ENCODE results near the gene NEFH.
"Not testable (repeated sequence)": the region's sequence is repeated elsewhere in the genome, so short reads cannot be mapped to it uniquely, and the experiment has no call there.

NEFH gene, protein sequence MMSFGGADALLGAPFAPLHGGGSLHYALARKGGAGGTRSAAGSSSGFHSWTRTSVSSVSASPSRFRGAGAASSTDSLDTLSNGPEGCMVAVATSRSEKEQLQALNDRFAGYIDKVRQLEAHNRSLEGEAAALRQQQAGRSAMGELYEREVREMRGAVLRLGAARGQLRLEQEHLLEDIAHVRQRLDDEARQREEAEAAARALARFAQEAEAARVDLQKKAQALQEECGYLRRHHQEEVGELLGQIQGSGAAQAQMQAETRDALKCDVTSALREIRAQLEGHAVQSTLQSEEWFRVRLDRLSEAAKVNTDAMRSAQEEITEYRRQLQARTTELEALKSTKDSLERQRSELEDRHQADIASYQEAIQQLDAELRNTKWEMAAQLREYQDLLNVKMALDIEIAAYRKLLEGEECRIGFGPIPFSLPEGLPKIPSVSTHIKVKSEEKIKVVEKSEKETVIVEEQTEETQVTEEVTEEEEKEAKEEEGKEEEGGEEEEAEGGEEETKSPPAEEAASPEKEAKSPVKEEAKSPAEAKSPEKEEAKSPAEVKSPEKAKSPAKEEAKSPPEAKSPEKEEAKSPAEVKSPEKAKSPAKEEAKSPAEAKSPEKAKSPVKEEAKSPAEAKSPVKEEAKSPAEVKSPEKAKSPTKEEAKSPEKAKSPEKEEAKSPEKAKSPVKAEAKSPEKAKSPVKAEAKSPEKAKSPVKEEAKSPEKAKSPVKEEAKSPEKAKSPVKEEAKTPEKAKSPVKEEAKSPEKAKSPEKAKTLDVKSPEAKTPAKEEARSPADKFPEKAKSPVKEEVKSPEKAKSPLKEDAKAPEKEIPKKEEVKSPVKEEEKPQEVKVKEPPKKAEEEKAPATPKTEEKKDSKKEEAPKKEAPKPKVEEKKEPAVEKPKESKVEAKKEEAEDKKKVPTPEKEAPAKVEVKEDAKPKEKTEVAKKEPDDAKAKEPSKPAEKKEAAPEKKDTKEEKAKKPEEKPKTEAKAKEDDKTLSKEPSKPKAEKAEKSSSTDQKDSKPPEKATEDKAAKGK

DNA sequence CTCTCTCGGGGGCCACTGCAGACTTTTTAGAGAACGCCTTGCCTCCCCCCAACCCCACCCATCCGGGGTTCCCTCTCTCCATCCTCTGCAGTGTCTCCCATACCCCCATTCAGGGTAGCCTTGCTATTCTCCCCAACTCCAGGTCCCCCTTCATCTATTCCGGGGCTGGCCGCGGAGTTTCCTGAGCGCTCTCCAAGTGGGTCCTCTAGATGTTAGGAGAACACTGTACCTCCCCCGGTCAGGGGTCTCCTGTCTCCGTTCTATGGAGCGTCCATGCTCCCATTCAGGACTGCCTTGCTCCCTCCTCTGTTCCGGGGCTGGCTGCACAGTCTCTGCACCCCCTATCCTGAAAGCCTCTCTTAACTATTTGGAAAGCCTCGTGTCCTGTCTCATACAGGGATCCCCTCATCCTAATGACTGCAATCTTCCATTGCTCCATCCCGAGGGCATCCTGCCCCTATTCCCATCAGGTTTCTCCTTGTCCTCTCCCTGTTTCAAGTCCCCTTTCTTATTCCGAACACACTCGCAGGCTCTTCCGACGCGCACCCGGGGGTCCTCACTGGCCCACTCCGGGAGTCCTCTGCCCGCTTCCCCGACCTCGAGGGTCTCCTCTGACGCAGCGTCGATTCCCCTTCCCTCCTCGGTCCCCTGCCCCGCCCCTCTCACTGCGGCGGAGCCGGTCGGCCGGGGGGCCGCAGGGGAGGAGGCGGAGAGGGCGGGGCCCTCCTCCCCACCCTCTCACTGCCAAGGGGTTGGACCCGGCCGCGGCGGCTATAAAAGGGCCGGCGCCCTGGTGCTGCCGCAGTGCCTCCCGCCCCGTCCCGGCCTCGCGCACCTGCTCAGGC is at the start of gene NEFH:
NEFH (plus strand) TSS at position 802 of the 845 bp plus-strand sequence. CDS start 45 bp downstream, outside the sequence.
- peak; percentile 53 for DNase-seq

DNA sequence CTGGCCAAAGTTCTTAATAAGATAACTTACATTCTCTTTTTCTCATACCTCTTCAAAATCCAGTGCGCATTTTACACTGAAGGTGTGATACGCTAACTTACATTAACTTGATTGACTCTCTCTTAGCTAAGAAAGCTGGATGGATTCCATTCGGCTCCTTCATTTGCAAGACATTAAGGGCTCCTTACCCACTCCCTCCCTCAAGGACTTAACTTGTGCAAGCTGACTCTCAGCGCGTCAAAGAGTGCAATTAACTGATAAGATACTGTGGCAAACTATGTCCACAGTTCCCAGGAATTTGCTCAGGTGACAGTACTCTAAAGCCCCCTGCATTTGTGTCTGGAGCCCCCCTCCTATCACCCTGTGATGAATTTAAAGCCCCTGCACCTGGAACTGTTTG is 48.0 kb upstream of the NEFH start:
- no peak for DNase-seq

DNA sequence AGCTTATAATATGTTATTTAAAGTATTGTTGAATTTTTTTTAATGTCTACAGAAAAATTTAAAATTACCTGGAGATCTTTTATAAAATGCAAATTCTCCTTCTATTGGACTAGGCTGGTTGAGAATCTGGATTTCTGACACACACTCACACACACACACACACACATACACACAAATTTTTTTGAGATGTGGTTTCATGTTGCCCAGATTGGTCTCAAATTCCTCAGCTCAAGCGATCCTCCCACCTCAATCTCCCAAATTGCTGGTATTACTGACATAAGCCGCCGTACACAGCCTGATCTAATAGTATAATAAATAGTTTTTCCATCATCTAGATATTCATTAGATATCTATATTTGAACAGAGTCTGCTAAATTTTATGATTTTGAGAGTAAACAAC is 46.2 kb upstream of the NEFH start:
- DNase-seq: no peak

DNA sequence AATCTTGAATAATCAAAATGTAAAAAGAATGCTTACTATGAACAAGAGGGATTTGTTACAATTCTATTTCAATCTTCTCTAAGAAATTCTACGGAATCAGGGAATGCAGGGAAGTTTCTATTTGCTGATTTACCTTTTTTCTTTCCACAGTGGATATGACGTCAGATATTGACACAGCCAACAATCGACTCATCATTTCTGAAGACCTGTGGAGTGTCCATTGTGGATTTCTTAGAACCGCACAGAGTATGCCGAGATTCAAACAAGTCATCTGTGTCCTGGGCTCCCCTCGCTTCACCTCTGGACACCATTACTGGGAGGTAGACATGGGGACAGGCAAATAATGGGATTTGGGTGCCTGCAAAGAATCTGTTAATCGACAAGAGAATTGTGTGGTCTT is 45.7 kb upstream of the NEFH start:
- no peak for DNase-seq

DNA sequence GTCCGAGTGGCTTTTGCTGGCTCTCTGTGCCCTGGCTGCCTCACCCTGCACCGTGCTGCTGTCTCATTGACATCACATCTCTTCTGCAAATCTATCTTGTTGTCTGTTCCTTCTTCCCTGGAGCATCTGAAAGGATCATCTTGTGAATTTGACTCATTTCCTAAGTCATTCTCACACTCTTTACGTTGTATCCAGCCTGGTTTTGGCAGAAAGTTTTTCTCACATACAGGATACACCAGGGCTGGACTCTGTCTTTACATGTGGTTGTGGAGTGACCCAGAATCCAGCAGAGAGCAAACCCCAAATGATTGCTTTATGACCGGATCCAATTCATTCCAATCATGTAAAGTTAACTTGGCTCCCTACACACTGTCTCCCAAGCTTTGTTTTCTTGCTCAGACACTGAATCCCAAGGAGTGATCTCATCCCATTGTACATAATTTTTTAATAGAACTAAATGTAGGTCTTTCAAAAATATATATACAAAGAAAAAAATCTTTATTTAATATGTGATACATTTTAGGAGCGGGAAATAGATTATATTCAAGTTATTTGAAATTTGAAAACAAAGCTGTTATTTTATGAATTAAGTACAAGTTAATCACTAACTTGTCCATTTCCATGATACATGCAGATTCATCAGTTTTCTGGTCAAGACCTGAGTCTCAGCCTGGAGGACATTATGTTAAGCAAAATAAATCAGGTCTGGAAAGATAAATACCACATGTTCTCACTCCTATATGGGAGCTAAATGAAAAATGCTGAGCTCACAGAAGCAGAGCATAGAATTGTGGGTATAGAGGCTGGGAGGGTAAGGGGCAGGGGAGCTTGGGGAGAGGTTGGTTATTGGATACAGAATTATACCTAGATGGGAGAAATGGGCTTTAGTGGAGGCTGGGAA is 44.5 kb upstream of the NEFH start:
- no peak for DNase-seq

DNA sequence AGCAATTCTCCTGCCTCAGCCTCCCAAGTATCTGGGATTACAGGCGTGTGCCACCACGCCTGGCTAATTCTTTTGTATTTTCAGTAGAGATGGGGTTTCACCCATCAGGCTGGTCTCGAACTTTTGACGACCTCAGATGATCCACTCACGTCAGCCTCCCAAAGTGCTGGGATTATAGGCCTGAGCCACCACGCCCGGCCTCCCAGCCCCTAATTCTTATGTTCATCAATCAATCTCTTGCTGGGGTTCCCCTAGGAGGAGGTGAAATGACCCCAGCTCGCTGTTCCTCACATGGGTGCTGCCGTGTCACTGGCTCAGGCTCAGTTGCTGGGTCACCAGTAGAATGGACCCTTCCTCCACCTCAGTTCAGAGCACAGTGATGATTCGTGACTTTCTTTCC is 41.7 kb upstream of the NEFH start, which contains the start of gene RFPL1:
RFPL1 (plus strand) TSS at position 301 of the 400 bp plus-strand sequence.
- not testable (repeated sequence) for DNase-seq

DNA sequence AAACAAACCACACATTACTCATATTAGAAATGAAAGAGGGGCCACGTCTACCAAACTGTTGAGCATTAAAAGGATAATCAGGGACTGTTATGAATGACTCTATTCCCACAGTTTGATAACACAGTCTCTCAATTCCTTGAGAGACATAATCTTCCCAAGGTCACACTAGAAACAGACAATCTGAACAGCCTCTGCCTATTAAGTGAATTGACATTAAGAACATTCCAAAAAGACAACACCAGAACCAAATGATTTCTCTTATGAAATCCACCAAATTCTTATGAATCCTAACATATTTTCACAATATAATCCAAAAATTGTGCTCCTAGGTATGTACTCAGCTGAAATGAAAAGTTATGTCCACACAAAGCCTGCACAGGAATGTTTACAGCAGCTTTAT is 37.0 kb upstream of the NEFH start:
- no peak for DNase-seq

DNA sequence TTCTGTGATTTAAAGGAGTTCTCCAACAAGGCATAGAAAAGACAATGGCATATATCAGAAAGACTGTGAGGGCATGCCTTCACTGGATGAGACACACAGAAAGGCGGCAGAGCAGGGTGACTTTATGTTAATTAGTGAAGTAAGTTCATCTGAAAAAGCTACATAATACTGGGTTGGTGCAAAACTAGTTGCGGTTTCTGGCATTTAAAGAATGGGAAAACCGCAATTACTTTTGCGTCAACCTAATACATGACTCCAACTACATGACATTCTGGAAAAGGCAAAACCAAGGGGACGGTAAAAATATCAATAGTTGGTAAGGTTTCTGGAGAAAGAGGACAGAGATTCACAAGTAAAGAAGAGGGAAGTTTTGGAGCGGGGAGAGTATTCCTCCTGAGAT is 36.6 kb upstream of the NEFH start:
- DNase-seq: no peak

DNA sequence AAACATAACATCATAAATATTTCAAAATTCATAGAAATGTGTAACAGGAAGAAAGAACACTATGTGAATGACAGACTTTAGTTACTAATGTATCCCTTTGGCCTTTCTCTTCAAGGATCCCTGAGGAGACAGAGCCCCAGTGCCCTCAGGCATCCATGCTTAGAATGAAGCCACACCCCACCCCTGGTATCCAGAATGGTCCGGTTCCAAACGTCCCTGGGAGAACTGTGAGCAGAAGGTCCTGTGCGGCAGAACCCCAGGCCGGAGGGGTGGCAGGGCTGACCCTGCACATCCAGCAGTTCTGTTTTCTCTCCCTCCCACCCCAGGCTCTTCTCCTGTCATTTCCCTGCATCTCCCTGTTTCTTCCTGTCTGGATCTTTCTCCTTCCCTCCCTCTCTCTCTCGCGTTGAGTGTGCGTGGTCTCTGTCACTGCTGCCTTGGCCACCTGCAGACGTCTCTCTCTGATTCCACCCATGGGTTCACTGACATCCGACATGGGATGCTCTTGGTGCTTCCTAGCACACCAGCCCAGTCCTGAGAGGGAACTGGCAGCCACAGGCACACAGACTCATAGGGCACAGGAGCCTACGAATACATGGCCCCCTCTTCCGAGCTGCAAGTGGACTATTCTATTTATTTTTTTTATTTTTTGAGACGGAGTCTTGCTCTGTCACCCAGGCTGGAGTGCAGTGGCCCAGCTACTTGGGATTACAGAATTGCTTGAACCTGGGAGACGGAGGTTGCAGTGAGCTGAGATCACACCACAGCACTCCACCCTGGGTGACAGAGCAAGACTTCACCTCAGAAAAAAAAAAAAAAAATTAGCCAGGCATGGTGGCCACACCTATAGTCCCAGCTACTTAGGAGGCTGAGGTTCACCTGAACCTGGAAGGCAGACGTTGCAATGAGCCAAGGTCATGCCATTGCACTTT is 35.9 kb upstream of the NEFH start:
- no peak for DNase-seq

DNA sequence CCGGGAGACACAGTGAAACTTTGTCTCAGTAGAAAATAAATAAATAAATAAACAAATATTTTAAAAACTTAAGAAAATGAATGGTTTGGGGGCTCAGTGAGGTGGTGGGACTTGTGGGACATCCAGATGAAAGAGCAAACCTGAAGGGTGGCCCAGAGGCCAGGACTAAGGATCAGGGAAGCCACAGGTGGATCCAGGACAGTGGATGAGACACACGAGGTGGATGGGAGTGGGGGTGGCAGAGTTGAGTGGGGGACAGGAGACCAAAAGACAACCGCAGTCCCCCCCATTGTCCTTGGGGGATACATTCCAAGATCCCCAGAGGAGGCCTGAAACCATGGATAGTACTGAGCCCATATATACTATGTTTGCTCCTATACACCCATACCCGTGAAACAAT is 34.5 kb upstream of the NEFH start:
- no peak for DNase-seq

DNA sequence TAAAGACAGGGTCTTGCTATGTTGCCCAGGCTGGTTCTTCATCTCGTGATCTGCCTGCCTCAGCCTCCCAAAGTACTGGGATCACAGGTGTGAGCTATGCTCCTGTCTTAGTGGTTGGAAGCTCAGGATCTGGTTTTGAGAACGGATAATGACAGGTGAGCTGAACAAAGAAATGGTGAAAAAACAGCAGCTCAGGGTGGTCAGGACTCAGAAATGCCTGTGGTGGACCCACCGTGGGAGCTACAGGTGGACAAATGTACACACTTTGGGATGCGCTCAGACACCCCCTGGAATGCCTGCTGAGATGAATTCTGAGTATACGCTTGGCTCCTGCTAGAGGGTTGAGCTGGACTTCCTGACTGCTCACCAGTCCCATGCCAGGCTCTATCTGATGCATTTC is 32.1 kb upstream of the NEFH start:
- no peak for DNase-seq

DNA sequence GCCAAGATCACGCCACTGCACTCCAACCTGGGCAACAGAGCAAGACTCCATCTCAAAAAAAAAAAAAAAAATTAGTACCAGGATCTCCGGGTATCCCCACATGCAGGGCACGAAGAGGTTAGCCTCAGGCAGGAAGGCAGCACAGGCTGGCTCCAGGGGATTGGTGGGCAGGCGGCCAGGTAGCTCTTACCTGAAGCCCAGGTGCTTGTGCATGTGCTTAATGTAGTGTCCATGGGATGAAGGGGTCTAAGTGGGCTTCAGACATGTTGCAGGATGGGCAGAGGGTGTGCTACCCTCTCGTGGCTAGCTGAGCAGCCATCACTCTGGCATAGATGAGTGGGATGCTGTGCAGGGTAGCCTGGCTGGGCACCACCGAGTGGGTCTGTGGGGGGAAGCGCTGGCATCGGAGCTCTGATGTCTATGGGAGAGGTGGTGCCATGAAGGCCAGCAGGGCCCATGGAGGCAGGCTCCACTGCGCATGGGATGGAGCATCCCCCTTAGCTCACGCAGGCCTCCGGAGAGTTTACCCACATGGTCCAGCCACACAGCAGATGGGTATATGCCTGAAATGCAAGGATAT is 30.6 kb upstream of the NEFH start:
- no peak for DNase-seq

DNA sequence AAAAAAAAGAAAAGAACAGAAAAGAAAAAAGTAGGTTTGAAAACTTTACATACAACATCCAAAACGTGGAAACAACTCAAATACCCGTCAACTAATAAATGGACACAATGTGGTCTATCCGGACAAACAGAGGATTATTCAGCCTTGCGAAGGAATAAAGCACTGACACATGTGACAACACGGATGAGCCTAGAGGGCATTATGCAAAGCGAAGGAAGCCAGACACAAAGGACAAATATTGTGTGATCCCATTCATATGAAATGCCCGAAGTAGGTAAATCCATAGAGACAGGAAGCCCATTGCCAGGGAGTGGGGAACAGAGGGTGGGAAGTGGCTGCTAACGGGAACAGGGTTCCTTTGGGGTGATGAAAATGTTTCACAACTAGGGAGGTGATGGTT is 29.8 kb upstream of the NEFH start:
- DNase-seq: no peak

DNA sequence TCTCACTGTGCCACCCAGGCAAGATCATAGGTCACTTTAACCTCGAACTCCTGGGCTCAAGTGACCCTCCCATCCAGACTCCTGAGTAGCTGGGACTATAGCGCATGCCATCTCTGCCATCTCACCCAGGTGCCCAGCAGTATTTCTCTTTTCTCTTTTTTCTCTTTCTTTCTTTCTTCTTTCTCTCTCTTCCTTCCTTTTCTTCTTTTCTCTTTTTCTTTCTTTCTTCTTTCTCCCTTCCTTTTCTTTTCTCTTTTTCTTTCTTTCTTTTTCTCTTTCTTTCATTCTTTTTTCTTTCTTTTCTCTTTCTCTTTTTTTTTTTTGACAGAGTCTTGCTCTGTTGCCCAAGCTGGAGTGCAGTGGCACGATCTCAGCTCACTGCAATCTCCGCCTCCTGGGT is 28.2 kb upstream of the NEFH start:
- DNase-seq: no peak

DNA sequence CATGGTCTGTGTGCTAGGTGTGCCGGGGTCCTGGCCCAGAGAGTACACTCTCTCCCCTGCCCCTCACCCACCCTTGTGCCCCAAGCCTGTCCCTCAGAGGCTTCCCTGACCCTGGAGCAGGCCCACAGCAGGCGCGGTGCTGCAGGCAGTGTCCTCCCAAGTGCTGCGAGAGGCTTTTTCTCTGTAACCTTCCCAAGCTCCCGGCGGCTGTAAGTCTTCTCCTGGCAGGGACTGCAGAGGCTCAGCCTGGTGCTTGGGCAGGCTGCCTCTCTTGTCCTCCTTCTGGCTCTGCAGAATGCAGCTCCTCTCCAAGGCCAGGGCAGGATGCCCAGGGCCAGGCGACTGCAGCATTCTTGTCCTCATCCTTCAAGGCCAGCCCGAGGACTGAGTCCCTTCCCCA is 25.7 kb upstream of the NEFH start:
- no peak for DNase-seq

DNA sequence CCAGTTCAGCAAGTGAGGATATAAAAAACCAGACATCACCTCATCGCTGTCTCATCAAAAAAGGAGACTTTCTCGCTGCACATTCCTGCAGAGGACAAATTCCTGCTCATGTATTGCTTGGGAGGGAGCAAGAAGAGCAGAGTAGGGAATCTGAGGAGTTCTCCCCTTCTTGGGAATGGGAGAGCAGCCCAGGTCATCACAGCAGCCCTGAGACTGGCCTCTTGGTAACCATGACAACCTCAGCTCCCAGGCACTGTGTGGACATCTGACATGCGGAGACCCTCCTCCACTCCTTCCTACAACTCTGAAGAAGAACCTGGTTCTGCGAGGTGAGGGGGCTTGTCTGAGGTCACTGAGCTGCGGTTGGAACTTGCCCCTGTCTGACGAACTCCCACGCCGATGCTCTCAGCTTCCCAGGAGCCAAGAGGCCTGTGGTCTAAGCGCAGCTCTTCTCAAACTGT is 23.8 kb upstream of the NEFH start:
- DNase-seq: peak; percentile 69

DNA sequence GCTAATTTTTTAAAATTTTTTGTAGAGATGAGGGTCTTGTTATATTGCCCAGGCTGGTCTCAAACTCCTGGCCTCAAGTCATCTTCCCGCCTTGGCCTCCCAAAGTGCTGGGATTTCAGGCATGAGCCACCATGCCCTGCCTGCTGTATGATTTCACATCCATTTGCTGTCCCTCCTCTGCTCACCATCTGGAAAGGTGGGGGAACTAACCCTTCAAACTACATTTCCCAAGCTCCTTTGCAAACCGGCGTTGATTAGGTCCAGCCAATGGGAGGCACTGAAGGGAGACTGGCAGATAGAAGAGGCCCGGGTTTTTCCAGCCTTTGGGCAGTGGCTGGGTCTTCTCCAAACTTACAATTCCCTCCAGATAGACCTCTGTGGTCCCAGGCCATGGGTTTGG is 22.3 kb upstream of the NEFH start:
- DNase-seq: peak; percentile 76

DNA sequence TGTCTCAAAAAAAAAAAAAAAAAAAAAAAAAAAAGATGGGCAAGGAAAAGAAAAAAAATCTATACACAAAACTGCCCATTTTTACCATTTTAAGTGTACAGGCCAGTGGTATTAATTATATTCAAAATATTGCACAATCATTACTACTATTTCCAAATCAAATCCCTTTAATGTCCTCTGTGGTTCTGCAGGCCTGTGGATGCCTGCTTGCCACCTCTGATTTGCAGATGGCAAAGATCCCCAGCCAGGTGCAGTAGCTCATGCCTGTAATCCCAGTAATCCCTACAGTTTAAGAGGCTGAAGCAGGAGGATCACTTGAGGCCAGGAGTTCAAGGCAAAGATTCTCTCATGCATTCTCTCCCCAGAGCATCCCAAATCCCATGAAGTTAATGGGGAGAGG is 21.5 kb upstream of the NEFH start:
- no peak for DNase-seq

DNA sequence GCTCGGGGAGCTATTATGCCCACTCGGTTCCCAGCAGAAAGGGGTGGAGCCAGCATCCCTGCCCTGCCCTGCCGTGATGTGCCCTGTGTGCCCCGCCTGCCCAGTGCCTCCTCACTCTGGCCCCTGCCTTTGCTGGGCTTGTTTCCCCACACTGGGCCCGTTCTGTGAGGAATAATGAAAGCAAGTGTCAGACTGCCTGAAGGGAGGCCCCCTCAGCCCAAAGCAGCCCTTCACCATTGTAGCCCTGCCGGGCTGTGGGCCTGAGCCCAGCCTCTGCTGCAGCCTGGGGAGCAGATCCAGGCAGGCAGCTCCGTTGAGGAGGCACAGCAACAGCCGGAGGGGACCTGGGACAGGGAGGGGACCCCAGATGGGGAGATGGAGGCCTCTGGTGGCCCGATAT is 20.2 kb upstream of the NEFH start:
- DNase-seq: no peak

DNA sequence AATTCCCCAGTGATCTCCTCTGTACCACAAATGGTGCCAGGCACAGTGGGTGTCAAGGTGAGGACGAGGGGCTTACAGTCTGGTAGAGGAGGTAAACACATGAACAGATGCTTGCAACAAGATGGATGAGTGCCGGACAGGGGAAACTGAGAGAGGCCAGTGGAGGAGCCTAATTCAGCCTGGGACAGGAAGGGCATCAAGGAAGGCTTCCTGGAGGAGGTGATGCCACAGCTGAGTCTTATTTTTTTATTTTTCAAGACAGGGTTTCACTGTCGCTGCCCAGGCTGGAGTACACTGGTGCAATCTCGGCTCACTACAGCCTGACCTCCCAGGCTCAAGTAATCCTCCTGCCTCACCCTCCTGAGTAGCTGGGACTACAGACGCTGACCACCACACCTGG is 18.8 kb upstream of the NEFH start:
- DNase-seq: no peak

All from eye (tissue), 1 donor.